IMR-90 (cell line): ENCODE measurements around the gene THAP9. TPM values are rescaled to one million over a fixed set of nuclear protein-coding genes. Genes with fewer than 3 reads are reported as not detected.
A peak's percentile ranks its signal among the peaks of the same experiment; 100 is the strongest.

Experiments
- ATAC-seq: fragments of 200-7000 bp; cut with Tn5 transposase; 2 replicates; pipeline ENCODE4 v1.9.1; 2020; ENCODE audit warnings: low read depth, mild to moderate bottlenecking, moderate library complexity
- BruUV-seq: library from RNA; stranded (reverse); fragments of 400-500 nt; replicated peaks from 2 replicates; lab custom pipeline; 2021; lab: Mats Ljungman, UMichigan
- CTCF ChIA-PET: fragments of 300-600 bp; formaldehyde crosslinking; extraction: SDS; loops from one replicate; lab custom pipeline; 2021; ENCODE audit warnings: antibody characterized with exemption; lab: Yijun Ruan, JAX
- POLR2A ChIA-PET: fragments of 300-600 bp; sonication (Branson Sonifier 250); formaldehyde crosslinking; loops from one replicate; lab custom pipeline; 2022; ENCODE audit warnings: antibody characterized with exemption; ENCODE audit not compliant: unreplicated experiment; lab: Charles Lee
- DNase-seq: peaks from one replicate; pipeline ENCODE4 v3.0.0; 2013
- H2AFZ ChIP-seq: replicated peaks from 2 replicates; pipeline ENCODE3; 2013; ENCODE audit warnings: low read length, mild to moderate bottlenecking; ENCODE audit not compliant: poor library complexity
- H2AK5ac ChIP-seq: 2 replicates; pipeline ENCODE4 v1.6.1; 2013; ENCODE audit warnings: low read depth, low read length, inconsistent platforms
- H2AK9ac ChIP-seq: replicated peaks from 2 replicates; pipeline ENCODE3; 2013; ENCODE audit warnings: mild to moderate bottlenecking, low read depth, low read length, moderate library complexity; ENCODE audit not compliant: poor library complexity
- H2BK120ac ChIP-seq: 2 replicates; pipeline ENCODE4 v1.6.1; 2013; ENCODE audit warnings: low read depth, low read length, inconsistent platforms
- H2BK15ac ChIP-seq: 3 replicates; pipeline ENCODE4 v1.6.1; 2013; ENCODE audit warnings: low read depth, low read length, inconsistent platforms
- H2BK20ac ChIP-seq: 2 replicates; pipeline ENCODE4 v1.6.1; 2013; ENCODE audit warnings: low read depth, mild to moderate bottlenecking, inconsistent platforms, low read length, moderate library complexity
- H2BK5ac ChIP-seq: 2 replicates; pipeline ENCODE4 v1.6.1; 2013; ENCODE audit warnings: mild to moderate bottlenecking, low read depth, low read length, inconsistent platforms; ENCODE audit not compliant: poor library complexity, severe bottlenecking
- H3K14ac ChIP-seq: replicated peaks from 2 replicates; pipeline ENCODE4 v1.6.1; 2013; ENCODE audit warnings: low read depth, low read length, inconsistent platforms
- H3K18ac ChIP-seq: 2 replicates; pipeline ENCODE4 v1.6.1; 2013; ENCODE audit warnings: low read depth, low read length, control low read depth
- H3K23ac ChIP-seq: 2 replicates; pipeline ENCODE4 v1.6.1; 2013; ENCODE audit warnings: low read depth, low read length, inconsistent platforms
- H3K27ac ChIP-seq: 2 replicates; pipeline ENCODE4 v1.5.1; 2013; ENCODE audit warnings: mild to moderate bottlenecking, control low read depth, low read length; ENCODE audit not compliant: insufficient read depth
- H3K27me3 ChIP-seq: 2 replicates; pipeline ENCODE4 v1.6.1; 2013; ENCODE audit warnings: low read length; ENCODE audit not compliant: control insufficient read depth, insufficient read depth
- H3K36me3 ChIP-seq: 2 replicates; pipeline ENCODE4 v1.6.1; 2013; ENCODE audit warnings: low read length, mixed read lengths; ENCODE audit not compliant: control insufficient read depth, insufficient read depth
- H3K4ac ChIP-seq: 2 replicates; pipeline ENCODE4 v1.6.1; 2013; ENCODE audit warnings: low read depth, low read length, inconsistent platforms
- H3K4me1 ChIP-seq: 2 replicates; pipeline ENCODE4 v1.6.1; 2013; ENCODE audit warnings: low read length, mixed read lengths; ENCODE audit not compliant: control insufficient read depth, insufficient read depth
- H3K4me2 ChIP-seq: 2 replicates; pipeline ENCODE4 v1.6.1; 2013; ENCODE audit warnings: low read depth, mild to moderate bottlenecking, control low read depth, low read length, moderate library complexity
- H3K4me3 ChIP-seq: 2 replicates; pipeline ENCODE4 v1.5.1; 2013; ENCODE audit warnings: low read depth, mild to moderate bottlenecking, control low read depth, low read length, moderate library complexity; ENCODE audit not compliant: insufficient read depth
- H3K56ac ChIP-seq: 2 replicates; pipeline ENCODE4 v1.6.1; 2013; ENCODE audit warnings: low read length, inconsistent platforms; ENCODE audit not compliant: insufficient read depth; ENCODE audit errors: extremely low read depth
- H3K79me1 ChIP-seq, 2 experiments: 2 replicates each; pipeline ENCODE4 v1.6.1; 2013; ENCODE audit warnings: low read length in 2 of 2, inconsistent platforms in 1 of 2, low read depth in 1 of 2
- H3K9ac ChIP-seq: 2 replicates; pipeline ENCODE4 v1.6.1; 2013; ENCODE audit warnings: low read depth, low read length, control low read depth
- H3K9me1 ChIP-seq: 2 replicates; pipeline ENCODE4 v1.6.1; 2013; ENCODE audit warnings: low read length, inconsistent platforms; ENCODE audit not compliant: insufficient read depth
- H3K9me3 ChIP-seq: 2 replicates; pipeline ENCODE4 v1.6.1; 2013; ENCODE audit warnings: low read length; ENCODE audit not compliant: control insufficient read depth, insufficient read depth
- H4K20me1 ChIP-seq: 2 replicates; pipeline ENCODE4 v1.6.1; 2013; ENCODE audit warnings: low read length, inconsistent platforms; ENCODE audit not compliant: insufficient read depth
- H4K5ac ChIP-seq: 2 replicates; pipeline ENCODE4 v1.6.1; 2013; ENCODE audit warnings: mild to moderate bottlenecking, low read depth, low read length, control low read depth
- H4K8ac ChIP-seq, 2 experiments: 2 replicates each; pipeline ENCODE4 v1.6.1; 2013; ENCODE audit warnings: low read depth in 2 of 2, low read length in 2 of 2, control low read depth in 1 of 2, inconsistent platforms in 1 of 2
- H4K91ac ChIP-seq: 2 replicates; pipeline ENCODE4 v1.6.1; 2013; ENCODE audit warnings: low read depth, low read length, inconsistent platforms; ENCODE audit not compliant: insufficient read depth
- CEBPB ChIP-seq: IDR thresholded peaks from 2 replicates; pipeline ENCODE4 v1.6.1; 2012; ENCODE audit warnings: low read depth, low read length, improper control_type of control experiment
- dilution Hi-C: fragments of 300-500 bp; cut with HindIII; formaldehyde crosslinking; loops from one replicate; pipeline ENCODE4 v1.14.3; 2018; ENCODE audit warnings: low sequenced_read_pairs; ENCODE audit not compliant: unreplicated experiment
- in situ Hi-C: fragments of 300-500 bp; cut with MboI; formaldehyde crosslinking; loops from 3 replicates; pipeline ENCODE4 v1.14.3; 2019; ENCODE audit warnings: low sequenced_read_pairs, inconsistent platforms, mixed read lengths
- intact Hi-C: fragments of 100-400 bp; cut with micrococcal nuclease; formaldehyde crosslinking; loops from 2 replicates; pipeline ENCODE4 v1.10.0; 2022
- polyA plus RNA-seq, 3 experiments: library from polyadenylated mRNA; depleted of rRNA; stranded (reverse); fragments of >200 nt; gene quantifications; 2 replicates each; pipeline ENCODE4 v1.2.3, GENCODE V29; 2012; ENCODE audit warnings: low replicate concordance in 1 of 3
- total RNA-seq: library from RNA; depleted of rRNA; stranded (reverse); fragments of >200 nt; gene quantifications from 2 replicates; pipeline ENCODE4 v1.2.3, GENCODE V29; 2012
- TF ChIP-seq, protein P1 (sequence below): conservative IDR thresholded peaks from 2 replicates; pipeline ENCODE4 v1.5.1; 2012; ENCODE audit warnings: mild to moderate bottlenecking, low read depth, low read length, improper control_type of control experiment

Gene THAP9
- total and polyA plus RNA-seq, 2 of the 4 experiments (the other 2 are of a cell fraction): 0.86 to 2.9 TPM

DNA sequence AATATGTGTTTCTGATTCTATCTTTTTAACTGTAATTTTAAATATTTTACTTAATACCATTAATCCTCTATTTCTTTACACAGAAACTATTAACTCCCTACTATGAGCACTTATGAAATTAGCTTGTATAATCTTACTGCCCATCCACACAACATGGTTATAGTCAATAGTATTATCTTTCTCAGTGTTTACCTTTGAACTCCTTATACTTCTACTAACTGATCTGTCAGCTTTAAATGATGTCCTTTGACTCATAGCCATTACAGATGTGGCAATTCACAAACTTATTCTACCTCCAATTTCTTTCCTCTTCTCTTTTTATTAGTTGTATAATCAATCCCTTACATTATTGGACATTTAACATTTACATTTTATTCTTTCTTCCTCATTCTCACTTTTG is 15.1 kb upstream of the THAP9 start:
- H3K9ac ChIP-seq: no peak overlapping the region
- no peak overlapping the region for H4K8ac ChIP-seq
- peaks cover 3% of the 10 kb centered on the region for H3K9me1 ChIP-seq
- no peak overlapping the region for H3K4ac ChIP-seq
- ChIA-PET POLR2A (no interaction called here), CTCF (interaction anchor here (0.7 to 1.0 kb wide), 2 partner anchors 13 to 377 kb away, joined by 3 read pairs; no protein-coding TSS in a partner anchor)
- no peak overlapping the region for H3K14ac ChIP-seq
- H3K4me3 ChIP-seq: no peak overlapping the region
- in situ Hi-C loops (no loop called here), intact Hi-C loops (no loop called here), dilution Hi-C loops (no loop called here)
- peaks cover 82% of the 10 kb centered on the region for H4K20me1 ChIP-seq
- no peak overlapping the region for H3K27ac ChIP-seq
- H3K27me3 ChIP-seq: no peaks in the 10 kb centered on the region
- no peak for ATAC-seq
- DNase-seq: no peak
- no peaks in the 10 kb centered on the region for H3K9me3 ChIP-seq
- no TSS peak for BruUV-seq
- peaks cover 0 to 14% of the 10 kb centered on the region in 2 experiments; a peak in 2 of 4 replicates for H3K79me1 ChIP-seq
- H2AK5ac ChIP-seq: no peak overlapping the region
- TF ChIP-seq CEBPB: peak; percentile 64; the same call in 1 of the 2 replicates
- TF ChIP-seq, protein P1, sequence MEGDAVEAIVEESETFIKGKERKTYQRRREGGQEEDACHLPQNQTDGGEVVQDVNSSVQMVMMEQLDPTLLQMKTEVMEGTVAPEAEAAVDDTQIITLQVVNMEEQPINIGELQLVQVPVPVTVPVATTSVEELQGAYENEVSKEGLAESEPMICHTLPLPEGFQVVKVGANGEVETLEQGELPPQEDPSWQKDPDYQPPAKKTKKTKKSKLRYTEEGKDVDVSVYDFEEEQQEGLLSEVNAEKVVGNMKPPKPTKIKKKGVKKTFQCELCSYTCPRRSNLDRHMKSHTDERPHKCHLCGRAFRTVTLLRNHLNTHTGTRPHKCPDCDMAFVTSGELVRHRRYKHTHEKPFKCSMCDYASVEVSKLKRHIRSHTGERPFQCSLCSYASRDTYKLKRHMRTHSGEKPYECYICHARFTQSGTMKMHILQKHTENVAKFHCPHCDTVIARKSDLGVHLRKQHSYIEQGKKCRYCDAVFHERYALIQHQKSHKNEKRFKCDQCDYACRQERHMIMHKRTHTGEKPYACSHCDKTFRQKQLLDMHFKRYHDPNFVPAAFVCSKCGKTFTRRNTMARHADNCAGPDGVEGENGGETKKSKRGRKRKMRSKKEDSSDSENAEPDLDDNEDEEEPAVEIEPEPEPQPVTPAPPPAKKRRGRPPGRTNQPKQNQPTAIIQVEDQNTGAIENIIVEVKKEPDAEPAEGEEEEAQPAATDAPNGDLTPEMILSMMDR: no peak
- no peak overlapping the region for H2BK120ac ChIP-seq
- H4K91ac ChIP-seq: no peak overlapping the region
- H3K36me3 ChIP-seq: peaks cover 3% of the 10 kb centered on the region; the same call in 1 of the 2 replicates
- H3K56ac ChIP-seq: no peak overlapping the region
- H2BK5ac ChIP-seq: no peak overlapping the region
- H3K18ac ChIP-seq: no peak overlapping the region
- no peak overlapping the region for H2BK15ac ChIP-seq
- no peak overlapping the region for H2BK20ac ChIP-seq
- H2AK9ac ChIP-seq: no peak overlapping the region
- no peak overlapping the region for H2AFZ ChIP-seq
- peaks cover 3% of the 10 kb centered on the region; the same call in 1 of the 2 replicates for H3K4me1 ChIP-seq
- no peak overlapping the region for H3K23ac ChIP-seq
- peak overlapping the region; percentile 78; the same call in 1 of the 2 replicates for H3K4me2 ChIP-seq
- H4K5ac ChIP-seq: no peak overlapping the region
